OCI-LY1 (cell line): Measurements from ENCODE around the gene TIAM1.

Source experiments
- H2AFZ ChIP-seq: fragments of 200-600 bp; sonication (generic), shearing (Covaris generic); 2 replicates; pipeline ENCODE4 v1.6.0; 2014; ENCODE audit warnings: antibody characterized with exemption, mild to moderate bottlenecking, low read length
- H3F3A ChIP-seq: fragments of 200-600 bp; sonication (generic), shearing (Covaris generic); 2 replicates; pipeline ENCODE4 v1.6.0; 2014; ENCODE audit warnings: mild to moderate bottlenecking, antibody characterized with exemption, low read length, moderate library complexity; ENCODE audit not compliant: insufficient read depth
- H3K27ac ChIP-seq: fragments of 200-600 bp; sonication (generic); 2 replicates; pipeline ENCODE4 v1.5.1; 2014; ENCODE audit warnings: low read length, mixed run types, mild to moderate bottlenecking, low read depth; ENCODE audit not compliant: poor library complexity, severe bottlenecking
- H3K27me3 ChIP-seq: fragments of 200-600 bp; sonication (generic); 2 replicates; pipeline ENCODE4 v1.6.0; 2014; ENCODE audit warnings: antibody characterized with exemption, mild to moderate bottlenecking, low read length, moderate library complexity; ENCODE audit not compliant: insufficient read depth
- H3K36me3 ChIP-seq: fragments of 200-600 bp; sonication (generic); 2 replicates; pipeline ENCODE4 v1.6.1; 2014; ENCODE audit warnings: mild to moderate bottlenecking, antibody characterized with exemption, low read length, moderate library complexity, mixed read lengths; ENCODE audit not compliant: insufficient read depth
- H3K4me1 ChIP-seq: fragments of 200-600 bp; sonication (generic); 2 replicates; pipeline ENCODE4 v1.5.1; 2014; ENCODE audit warnings: mild to moderate bottlenecking, low read length, moderate library complexity; ENCODE audit not compliant: insufficient read depth, severe bottlenecking
- H3K4me2 ChIP-seq: fragments of 200-600 bp; sonication (generic), shearing (Covaris generic); 2 replicates; pipeline ENCODE4 v1.6.1; 2014; ENCODE audit warnings: low read length
- H3K4me3 ChIP-seq: fragments of 200-600 bp; sonication (generic); 2 replicates; pipeline ENCODE4 v1.5.1; 2014; ENCODE audit warnings: low read length, low read depth, mild to moderate bottlenecking, mixed read lengths; ENCODE audit not compliant: poor library complexity, severe bottlenecking
- H3K79me2 ChIP-seq: fragments of 200-600 bp; shearing (Covaris generic); 2 replicates; pipeline ENCODE4 v1.6.1; 2016; ENCODE audit warnings: mixed run types, low read length, mixed read lengths; ENCODE audit not compliant: insufficient read depth
- H3K9ac ChIP-seq: fragments of 200-600 bp; sonication (generic), shearing (Covaris generic); 2 replicates; pipeline ENCODE4 v1.6.1; 2014; ENCODE audit warnings: mild to moderate bottlenecking, low read length, mixed read lengths
- H3K9me2 ChIP-seq: fragments of 200-600 bp; sonication (generic), shearing (Covaris generic); 2 replicates; pipeline ENCODE4 v1.6.1; 2014; ENCODE audit warnings: low read depth, mild to moderate bottlenecking, low read length, mixed read lengths
- H3K9me3 ChIP-seq: fragments of 200-600 bp; shearing (Covaris generic); 2 replicates; pipeline ENCODE4 v1.6.1; 2014; ENCODE audit warnings: low read length, mixed read lengths
- H4K20me1 ChIP-seq: fragments of 200-600 bp; sonication (generic), shearing (Covaris generic); 2 replicates; pipeline ENCODE4 v1.6.0; 2016; ENCODE audit warnings: mild to moderate bottlenecking, low read length; ENCODE audit not compliant: insufficient read depth
- EZH2 ChIP-seq: fragments of 200-600 bp; sonication (generic), shearing (Covaris generic); IDR thresholded peaks from 2 replicates; pipeline ENCODE4 v1.8.0; 2017; ENCODE audit warnings: borderline replicate concordance, mixed run types, mild to moderate bottlenecking, antibody characterized with exemption, low read length, moderate library complexity, mixed read lengths
- TF ChIP-seq, protein P1 (sequence below): fragments of 200-600 bp; sonication (generic), shearing (Covaris generic); IDR thresholded peaks from 2 replicates; pipeline ENCODE4 v1.5.1; 2017; ENCODE audit warnings: mild to moderate bottlenecking, antibody characterized with exemption, low read length, moderate library complexity, mixed read lengths

The TIAM1 gene

DNA sequence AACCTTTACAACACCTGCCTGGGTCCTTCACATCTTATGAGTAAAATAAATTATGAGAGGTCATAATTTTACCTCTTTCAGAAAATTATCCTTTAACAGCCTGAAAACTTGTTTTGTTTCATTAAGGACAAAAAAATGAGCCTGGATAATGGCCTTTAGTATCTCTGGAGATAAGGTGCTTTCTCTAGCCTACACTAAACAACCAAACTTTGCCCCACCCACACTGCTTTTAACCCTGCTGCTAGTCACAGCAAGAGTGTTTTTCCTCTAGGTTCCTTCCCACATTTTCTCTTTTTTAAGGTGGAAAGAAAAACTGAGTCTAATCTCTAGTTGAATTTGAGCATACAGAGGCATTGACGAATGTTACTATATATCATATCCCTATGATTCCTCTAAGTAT lies 204.0 kb downstream of the TIAM1 start:
- H3K4me3 ChIP-seq = no peak overlapping the region
- H4K20me1 ChIP-seq = no peaks in the 10 kb centered on the region
- no peaks in the 10 kb centered on the region for H3K36me3 ChIP-seq
- H3K4me1 ChIP-seq = peaks cover 53% of the 10 kb centered on the region
- H3K27me3 ChIP-seq = no peaks in the 10 kb centered on the region
- TF ChIP-seq, protein P1, sequence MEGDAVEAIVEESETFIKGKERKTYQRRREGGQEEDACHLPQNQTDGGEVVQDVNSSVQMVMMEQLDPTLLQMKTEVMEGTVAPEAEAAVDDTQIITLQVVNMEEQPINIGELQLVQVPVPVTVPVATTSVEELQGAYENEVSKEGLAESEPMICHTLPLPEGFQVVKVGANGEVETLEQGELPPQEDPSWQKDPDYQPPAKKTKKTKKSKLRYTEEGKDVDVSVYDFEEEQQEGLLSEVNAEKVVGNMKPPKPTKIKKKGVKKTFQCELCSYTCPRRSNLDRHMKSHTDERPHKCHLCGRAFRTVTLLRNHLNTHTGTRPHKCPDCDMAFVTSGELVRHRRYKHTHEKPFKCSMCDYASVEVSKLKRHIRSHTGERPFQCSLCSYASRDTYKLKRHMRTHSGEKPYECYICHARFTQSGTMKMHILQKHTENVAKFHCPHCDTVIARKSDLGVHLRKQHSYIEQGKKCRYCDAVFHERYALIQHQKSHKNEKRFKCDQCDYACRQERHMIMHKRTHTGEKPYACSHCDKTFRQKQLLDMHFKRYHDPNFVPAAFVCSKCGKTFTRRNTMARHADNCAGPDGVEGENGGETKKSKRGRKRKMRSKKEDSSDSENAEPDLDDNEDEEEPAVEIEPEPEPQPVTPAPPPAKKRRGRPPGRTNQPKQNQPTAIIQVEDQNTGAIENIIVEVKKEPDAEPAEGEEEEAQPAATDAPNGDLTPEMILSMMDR = no peak
- no peak for TF ChIP-seq EZH2
- no peak overlapping the region for H3K4me2 ChIP-seq
- H3K9me3 ChIP-seq = no peaks in the 10 kb centered on the region
- no peaks in the 10 kb centered on the region for H3K9me2 ChIP-seq
- H3F3A ChIP-seq = no peaks in the 10 kb centered on the region
- H3K79me2 ChIP-seq = no peaks in the 10 kb centered on the region
- no peak overlapping the region for H2AFZ ChIP-seq
- peak overlapping the region; percentile 62 for H3K27ac ChIP-seq
- no peak overlapping the region for H3K9ac ChIP-seq

- Histone ChIP-seq H3K4me1 (peaks cover 74% of the 10 kb centered on the region), H3K4me3 (no peak overlapping the region), H4K20me1 (no peaks in the 10 kb centered on the region), H2AFZ (no peak overlapping the region), H3K36me3 (no peaks in the 10 kb centered on the region), H3F3A (no peaks in the 10 kb centered on the region), H3K9me3 (no peaks in the 10 kb centered on the region), H3K4me2 (no peak overlapping the region), H3K27me3 (no peaks in the 10 kb centered on the region), H3K9me2 (no peaks in the 10 kb centered on the region), H3K79me2 (no peaks in the 10 kb centered on the region), H3K27ac (peak overlapping the region; percentile 99), H3K9ac (no peak overlapping the region)
- TF ChIP-seq EZH2 = no peak
- TF ChIP-seq, protein P1 = no peak
These were observed 206.1 kb downstream of the TIAM1 start for GRCh38 chr21:31137960-31138359.

GRCh38 chr21:31136891-31137290 lies 207.2 kb downstream of the TIAM1 start:
- H3K9me3 ChIP-seq = no peaks in the 10 kb centered on the region
- no peaks in the 10 kb centered on the region for H3K9me2 ChIP-seq
- peak overlapping the region; percentile 99 for H3K27ac ChIP-seq
- H4K20me1 ChIP-seq = no peaks in the 10 kb centered on the region
- no peaks in the 10 kb centered on the region for H3K27me3 ChIP-seq
- H3K4me3 ChIP-seq = no peak overlapping the region
- H3F3A ChIP-seq = no peaks in the 10 kb centered on the region
- H3K4me2 ChIP-seq = peak overlapping the region; percentile 31; the same call in 1 of the 2 replicates
- no peaks in the 10 kb centered on the region for H3K79me2 ChIP-seq
- H3K36me3 ChIP-seq = no peaks in the 10 kb centered on the region
- TF ChIP-seq EZH2 = no peak
- TF ChIP-seq, protein P1 = peak; percentile 41; the same call in 1 of the 2 replicates
- peaks cover 78% of the 10 kb centered on the region for H3K4me1 ChIP-seq
- no peak overlapping the region for H3K9ac ChIP-seq
- no peak overlapping the region for H2AFZ ChIP-seq
